ENCODE measurements around the gene VSIG2.

DNA sequence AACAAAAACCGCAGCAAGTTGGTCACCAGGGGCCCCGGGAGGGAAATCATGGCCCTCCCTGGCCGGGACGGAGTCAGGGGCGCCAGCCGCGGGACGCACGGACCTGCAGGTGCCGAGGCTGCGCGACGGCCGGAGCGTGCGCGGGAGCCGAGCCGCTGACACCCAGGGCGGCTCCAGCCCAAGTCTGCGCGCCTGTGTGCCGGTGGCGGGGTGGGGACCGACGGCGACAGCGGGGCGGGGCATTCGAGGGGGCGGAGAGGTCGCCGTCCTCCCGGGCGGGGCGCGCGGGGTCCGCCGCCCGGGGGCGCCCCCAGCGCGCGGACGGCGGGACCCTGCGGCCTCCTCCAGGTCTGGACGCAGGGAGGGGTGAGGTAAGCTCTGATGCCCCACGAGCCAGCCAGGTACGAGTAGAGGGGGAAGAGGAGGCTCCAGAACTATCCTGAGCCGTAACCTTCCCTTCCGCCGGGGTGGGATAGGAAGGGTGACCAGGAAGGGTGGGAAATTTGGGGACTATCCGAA is 10.1 kb upstream of the VSIG2 start, which contains the start of gene ESAM:
- no peak for TF ChIP-seq POLR2AphosphoS5 (IDR thresholded peaks at IDR 0.05; ENCODE audit: low read depth)
- TF ChIP-seq CTCF (IDR thresholded peaks at IDR 0.05; ENCODE audit: insufficient read depth, low read length) = no peak
- TF ChIP-seq REST (IDR thresholded peaks at IDR 0.05; ENCODE audit: insufficient replicate concordance, low read depth) = no peak
- TF ChIP-seq SPI1 (IDR thresholded peaks at IDR 0.05; ENCODE audit: borderline replicate concordance, low read depth) = no peak
- no peak for TF ChIP-seq GABPA (IDR thresholded peaks at IDR 0.05; ENCODE audit: low read depth)

Measured in HL-60 (cell line).